DND-41 (cell line): ENCODE data around the gene MPZ.

ENCODE experiments used
- EZH2 ChIP-seq: IDR thresholded peaks from 3 replicates; pipeline ENCODE4 v1.6.1; 2012; ENCODE audit warnings: borderline replicate concordance, low read depth, mild to moderate bottlenecking, moderate library complexity, low read length, inconsistent platforms; ENCODE audit not compliant: severe bottlenecking
- TF ChIP-seq, protein P1 (sequence below): IDR thresholded peaks from 2 replicates; pipeline ENCODE4 v1.5.1; 2012; ENCODE audit warnings: borderline replicate concordance, low read length, moderate library complexity, mild to moderate bottlenecking; ENCODE audit not compliant: poor library complexity, severe bottlenecking; ENCODE audit errors: extremely low read depth

DNA sequence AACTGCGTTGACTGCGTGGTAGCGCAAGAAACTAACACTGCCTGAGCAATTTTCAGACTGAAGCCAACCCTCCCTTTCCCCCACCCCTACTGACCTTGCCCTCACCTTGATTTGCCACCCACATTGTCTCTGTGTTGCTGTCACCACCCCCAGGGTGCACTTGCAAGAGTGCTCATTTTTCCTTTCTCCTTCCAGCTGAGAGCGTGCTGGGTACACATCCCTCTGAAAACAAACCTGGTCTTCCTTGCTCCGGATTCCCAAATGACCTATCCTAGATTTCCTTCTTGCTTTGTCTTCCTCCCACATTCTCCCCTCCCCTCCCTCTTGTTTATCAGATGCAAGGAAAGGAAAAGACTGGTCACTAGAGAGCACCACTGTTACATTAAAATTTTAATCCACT is 24.2 kb downstream of the MPZ start:
- TF ChIP-seq, protein P1, sequence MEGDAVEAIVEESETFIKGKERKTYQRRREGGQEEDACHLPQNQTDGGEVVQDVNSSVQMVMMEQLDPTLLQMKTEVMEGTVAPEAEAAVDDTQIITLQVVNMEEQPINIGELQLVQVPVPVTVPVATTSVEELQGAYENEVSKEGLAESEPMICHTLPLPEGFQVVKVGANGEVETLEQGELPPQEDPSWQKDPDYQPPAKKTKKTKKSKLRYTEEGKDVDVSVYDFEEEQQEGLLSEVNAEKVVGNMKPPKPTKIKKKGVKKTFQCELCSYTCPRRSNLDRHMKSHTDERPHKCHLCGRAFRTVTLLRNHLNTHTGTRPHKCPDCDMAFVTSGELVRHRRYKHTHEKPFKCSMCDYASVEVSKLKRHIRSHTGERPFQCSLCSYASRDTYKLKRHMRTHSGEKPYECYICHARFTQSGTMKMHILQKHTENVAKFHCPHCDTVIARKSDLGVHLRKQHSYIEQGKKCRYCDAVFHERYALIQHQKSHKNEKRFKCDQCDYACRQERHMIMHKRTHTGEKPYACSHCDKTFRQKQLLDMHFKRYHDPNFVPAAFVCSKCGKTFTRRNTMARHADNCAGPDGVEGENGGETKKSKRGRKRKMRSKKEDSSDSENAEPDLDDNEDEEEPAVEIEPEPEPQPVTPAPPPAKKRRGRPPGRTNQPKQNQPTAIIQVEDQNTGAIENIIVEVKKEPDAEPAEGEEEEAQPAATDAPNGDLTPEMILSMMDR, result no peak
- TF ChIP-seq EZH2, result no peak
